ENCODE data around the gene PNPLA1. TPM values are rescaled to one million over a fixed set of nuclear protein-coding genes. Genes with fewer than 3 reads are reported as not detected.

Gene PNPLA1
- total RNA-seq, 4 donors from 2014 or later, result 26.7 to 54.2 (median 30.0) TPM

GRCh38 chr6:36289281-36289878 lies 19.5 kb downstream of the PNPLA1 start:
- DNase-seq (ENCODE audit: low spot score in 2 of 2), result no peak
- intact Hi-C loops (cut with DNase I; ENCODE audit: low total_unique reads), result no loop called here
- TF ChIP-seq POLR2A (IDR thresholded peaks at IDR 0.05), result no peak
- no peak for TF ChIP-seq CTCF (IDR thresholded peaks at IDR 0.05)
- no peak overlapping the region for H3K4me3 ChIP-seq (ENCODE audit: low read depth, poor library complexity, severe bottlenecking)
- 49 to 51% methylated on average over 7 of the region's 7 CpGs for WGBS, 2 donors

- H3K4me3 ChIP-seq (ENCODE audit: low read depth, poor library complexity, severe bottlenecking), result no peak overlapping the region
- no peak for DNase-seq (ENCODE audit: low spot score in 2 of 2)
- WGBS, 2 donors, result 65 to 69% methylated on average over 23 of the region's 23 CpGs
- TF ChIP-seq POLR2A (IDR thresholded peaks at IDR 0.05) (no peak), CTCF (IDR thresholded peaks at IDR 0.05) (no peak)
- intact Hi-C loops (cut with DNase I; ENCODE audit: low total_unique reads), result no loop called here
Measured at GRCh38 chr6:36290668-36291620, 21.1 kb downstream of the PNPLA1 start.

- WGBS, 2 donors, result 88 to 89% methylated on average over 6 of the region's 6 CpGs
- intact Hi-C loops (cut with DNase I; ENCODE audit: low total_unique reads), result no loop called here
- no peak for TF ChIP-seq POLR2A (IDR thresholded peaks at IDR 0.05)
- TF ChIP-seq CTCF (IDR thresholded peaks at IDR 0.05), result no peak
- DNase-seq (ENCODE audit: low spot score in 2 of 2), result no peak
- no peak overlapping the region for H3K4me3 ChIP-seq (ENCODE audit: low read depth, poor library complexity, severe bottlenecking)
Measured at GRCh38 chr6:36292170-36292569, 22.3 kb downstream of the PNPLA1 start.

- intact Hi-C loops (cut with DNase I; ENCODE audit: low total_unique reads), result no loop called here
- no peak for TF ChIP-seq CTCF (IDR thresholded peaks at IDR 0.05)
- TF ChIP-seq POLR2A (IDR thresholded peaks at IDR 0.05), result no peak
- H3K4me3 ChIP-seq (ENCODE audit: low read depth, poor library complexity, severe bottlenecking), result no peak overlapping the region
- 31 to 39% methylated on average over 1 of the region's 1 CpG for WGBS, 2 donors
- DNase-seq (ENCODE audit: low spot score in 2 of 2), result no peak
Measured at GRCh38 chr6:36296240-36296639, 26.4 kb downstream of the PNPLA1 start.

- H3K4me3 ChIP-seq (ENCODE audit: low read depth, poor library complexity, severe bottlenecking), result no peak overlapping the region
- DNase-seq (ENCODE audit: low spot score in 2 of 2), result no peak
- intact Hi-C loops (cut with DNase I; ENCODE audit: low total_unique reads), result no loop called here
- no peak for TF ChIP-seq CTCF (IDR thresholded peaks at IDR 0.05)
- TF ChIP-seq POLR2A (IDR thresholded peaks at IDR 0.05), result no peak
- WGBS, 2 donors, result 81 to 82% methylated on average over 6 of the region's 6 CpGs
Measured at GRCh38 chr6:36297051-36297450, 27.2 kb downstream of the PNPLA1 start.
